Suprapubic skin (tissue), 4 donors: ENCODE data around the gene ZNF280B.

Experiments
- CTCF ChIP-seq, 2 donors: fragments of 200-600 bp in 1 of 2; fragments of 450-650 bp in 1 of 2; sonication (generic) in 1 of 2; IDR thresholded peaks; one replicate each; pipeline ENCODE4 v1.5.1; 2016 to 2019; ENCODE audit warnings: antibody characterized with exemption in 2 of 2, mild to moderate bottlenecking in 1 of 2, moderate library complexity in 1 of 2
- POLR2A ChIP-seq, 2 donors: fragments of 450-650 bp; IDR thresholded peaks; one replicate each; pipeline ENCODE4 v1.6.1; 2017; ENCODE audit warnings: antibody characterized with exemption in 2 of 2, mild to moderate bottlenecking in 2 of 2, moderate library complexity in 2 of 2
- POLR2AphosphoS5 ChIP-seq, 3 donors: sonication (generic); formaldehyde crosslinking; IDR thresholded peaks; one replicate each; pipeline ENCODE4 v1.6.1; 2017; ENCODE audit warnings: antibody characterized with exemption in 3 of 3

- TF ChIP-seq CTCF (IDR thresholded peaks at IDR 0.05) (no peak), POLR2AphosphoS5 (IDR thresholded peaks at IDR 0.05) (no peak), POLR2A (IDR thresholded peaks at IDR 0.05) (no peak)
Observed at GRCh38 chr22:22515890-22516289, 7.3 kb upstream of the ZNF280B start.
